ENCODE data around the gene ADGRL3. TPM values are rescaled to one million over a fixed set of nuclear protein-coding genes. Genes with fewer than 3 reads are reported as not detected.
A peak's percentile ranks its signal among the peaks of the same experiment; 100 is the strongest.

Gene ADGRL3
- total RNA-seq, 1 donor from 2014 or later = 0.12 TPM

DNA sequence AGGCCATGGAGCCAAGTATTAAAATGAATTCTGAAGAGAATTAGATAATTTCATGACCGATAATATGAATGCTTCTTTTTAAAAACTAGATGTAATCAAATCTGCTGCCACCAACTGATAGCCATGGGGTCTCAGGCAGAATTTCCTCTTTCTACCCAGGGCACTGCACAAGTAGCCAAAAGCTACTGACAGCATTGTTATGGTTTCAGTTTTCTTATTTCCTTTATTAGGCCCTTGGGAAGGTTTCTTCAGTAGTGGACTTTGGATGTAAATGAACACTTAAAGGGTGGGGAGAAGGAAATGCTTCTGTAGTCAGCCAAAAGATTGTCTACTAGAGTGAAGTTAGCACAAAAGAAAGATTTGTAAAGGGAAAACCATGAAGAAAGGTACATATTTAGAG, 686.0 kb downstream of the ADGRL3 start:
- TF ChIP-seq CTCF (conservative IDR thresholded peaks at IDR 0.05; ENCODE audit: low read depth, low read length) = no peak
- no peak overlapping the region for H3K4me3 ChIP-seq (ENCODE audit: low read depth, low read length)
- no peak for DNase-seq (ENCODE audit: low read depth)

DNA sequence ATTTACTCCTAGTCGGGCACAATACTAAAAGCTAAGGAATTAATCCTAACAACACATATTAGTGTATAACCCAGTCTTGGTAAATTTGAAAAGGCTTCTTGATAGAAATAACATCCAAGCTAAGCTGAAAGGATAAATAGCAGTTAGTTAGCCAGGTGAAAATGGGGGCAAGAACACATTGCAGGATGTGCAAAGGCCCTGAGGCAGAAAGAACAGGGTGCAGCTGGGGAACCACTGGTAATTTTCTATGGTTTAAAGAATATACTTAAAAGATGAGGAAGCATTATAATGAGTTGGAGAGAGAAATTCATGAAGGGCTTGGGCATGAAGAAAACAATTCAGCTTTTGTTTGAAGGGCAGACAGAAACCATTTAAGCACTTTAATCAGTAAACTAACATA, 689.0 kb downstream of the ADGRL3 start:
- no peak for DNase-seq (ENCODE audit: low read depth)
- no peak for TF ChIP-seq CTCF (conservative IDR thresholded peaks at IDR 0.05; ENCODE audit: low read depth, low read length)
- no peak overlapping the region for H3K4me3 ChIP-seq (ENCODE audit: low read depth, low read length)

- TF ChIP-seq CTCF (conservative IDR thresholded peaks at IDR 0.05; ENCODE audit: low read depth, low read length) = no peak
- no peak overlapping the region for H3K4me3 ChIP-seq (ENCODE audit: low read depth, low read length)
- no peak for DNase-seq (ENCODE audit: low read depth)
Measured at GRCh38 chr4:61890321-61890720, 690.2 kb downstream of the ADGRL3 start.

GRCh38 chr4:61891953-61892352, 691.8 kb downstream of the ADGRL3 start:
- TF ChIP-seq CTCF (conservative IDR thresholded peaks at IDR 0.05; ENCODE audit: low read depth, low read length) = no peak
- H3K4me3 ChIP-seq (ENCODE audit: low read depth, low read length) = no peak overlapping the region
- no peak for DNase-seq (ENCODE audit: low read depth)

DNA sequence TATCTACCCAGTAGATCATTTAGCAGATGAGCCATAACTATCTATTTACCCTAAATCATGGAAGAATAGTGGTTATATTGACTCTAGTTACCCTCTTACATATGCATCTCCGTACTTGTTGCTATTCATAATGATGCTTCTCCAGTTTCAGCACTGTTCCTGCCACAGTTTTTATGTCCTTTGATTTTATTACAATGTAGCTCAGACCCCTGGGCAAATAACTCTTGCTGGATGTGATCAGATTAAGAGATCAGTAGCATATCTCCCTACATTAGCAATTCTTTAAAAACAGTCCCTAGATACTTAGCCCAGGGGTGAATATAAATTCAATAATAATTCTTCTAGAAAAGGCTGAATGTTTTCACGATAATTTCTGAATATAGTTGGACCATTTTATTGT, 696.5 kb downstream of the ADGRL3 start:
- DNase-seq (ENCODE audit: low read depth) = no peak
- TF ChIP-seq CTCF (conservative IDR thresholded peaks at IDR 0.05; ENCODE audit: low read depth, low read length) = no peak
- H3K4me3 ChIP-seq (ENCODE audit: low read depth, low read length) = no peak overlapping the region

GRCh38 chr4:61909031-61909430, 708.9 kb downstream of the ADGRL3 start:
- H3K4me3 ChIP-seq (ENCODE audit: low read depth, low read length) = no peak overlapping the region
- TF ChIP-seq CTCF (conservative IDR thresholded peaks at IDR 0.05; ENCODE audit: low read depth, low read length) = no peak
- no peak for DNase-seq (ENCODE audit: low read depth)

- H3K4me3 ChIP-seq (ENCODE audit: low read depth, low read length) = no peak overlapping the region
- DNase-seq (ENCODE audit: low read depth) = peak; percentile 16
- TF ChIP-seq CTCF (conservative IDR thresholded peaks at IDR 0.05; ENCODE audit: low read depth, low read length) = no peak
Measured at GRCh38 chr4:61911313-61911756, 711.2 kb downstream of the ADGRL3 start.

Measured in epithelial cell of proximal tubule (primary cell).